ELR (cell line): ENCODE results near the gene NRTN.

ENCODE experiments used
- DNase-seq: peaks from one replicate; pipeline ENCODE4 v3.0.0-alpha.2; 2015; ENCODE audit warnings: low read depth

The NRTN gene

DNA sequence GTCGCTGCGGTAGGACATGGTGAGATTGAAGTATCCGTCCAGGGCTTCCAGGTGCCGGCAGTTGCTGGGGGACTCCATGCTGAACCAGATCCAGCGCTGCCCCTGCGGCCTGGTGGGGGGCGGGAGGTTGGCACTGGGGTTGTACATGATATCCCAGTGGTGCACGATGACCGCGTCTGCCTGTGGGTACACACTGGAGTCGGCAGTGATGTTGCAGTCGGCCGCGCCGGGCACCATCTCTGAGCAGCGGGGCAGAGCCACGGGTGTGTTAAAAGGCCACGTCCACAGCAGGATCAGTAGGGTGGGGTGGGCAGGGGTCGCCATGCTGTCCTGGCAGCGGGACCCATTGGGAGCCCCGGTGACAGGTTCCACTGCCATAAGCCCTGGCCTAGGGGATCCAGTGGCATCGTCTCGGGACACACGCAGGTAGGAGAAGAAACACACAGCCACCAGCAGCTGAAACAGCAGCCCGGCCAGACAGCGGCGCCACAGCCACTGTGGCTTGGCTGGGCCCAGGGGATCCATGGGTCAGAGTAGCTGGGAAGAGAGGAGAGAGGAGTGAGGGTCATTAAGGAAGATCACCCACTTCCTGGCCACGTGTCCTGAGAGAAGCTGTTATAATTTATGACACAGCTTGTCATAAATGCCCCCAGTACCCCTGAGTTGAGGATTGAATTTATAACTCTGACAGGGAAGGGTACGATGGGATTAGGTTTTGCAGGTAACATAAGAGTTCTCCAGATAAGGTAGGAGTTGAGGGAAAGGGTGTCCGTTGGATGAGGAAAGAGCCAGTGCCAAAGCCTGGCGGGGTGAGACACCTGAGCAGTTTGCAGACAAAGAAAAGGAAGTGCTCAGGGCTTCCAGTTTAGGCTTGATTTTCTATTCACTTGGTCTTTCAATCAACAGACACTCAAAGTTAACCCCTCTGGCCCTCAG lies 62.6 kb downstream of the NRTN start:
- DNase-seq = no peak

DNA sequence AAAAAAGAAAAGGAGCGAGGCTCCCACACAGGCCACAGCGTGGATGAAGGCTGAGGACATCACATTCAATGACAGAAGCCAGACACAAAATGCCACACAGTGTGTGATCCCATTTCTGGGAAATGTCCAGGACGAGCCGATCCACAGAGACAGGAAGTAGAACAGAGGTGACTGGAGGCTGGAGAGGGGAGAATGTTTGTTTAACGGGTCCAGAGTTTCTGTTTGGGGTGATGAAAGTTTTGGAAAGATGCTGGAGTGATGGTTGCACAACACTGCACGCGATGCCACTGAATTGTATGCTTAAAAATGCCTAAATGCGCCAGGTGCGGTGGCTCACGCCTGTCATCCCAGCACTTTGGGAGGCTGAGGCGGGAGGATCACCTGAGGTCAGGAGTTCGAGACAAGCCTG lies 66.1 kb downstream of the NRTN start:
- DNase-seq = no peak

GRCh38 chr19:5873617-5874199 lies 68.8 kb downstream of the NRTN start:
- DNase-seq = no peak

DNA sequence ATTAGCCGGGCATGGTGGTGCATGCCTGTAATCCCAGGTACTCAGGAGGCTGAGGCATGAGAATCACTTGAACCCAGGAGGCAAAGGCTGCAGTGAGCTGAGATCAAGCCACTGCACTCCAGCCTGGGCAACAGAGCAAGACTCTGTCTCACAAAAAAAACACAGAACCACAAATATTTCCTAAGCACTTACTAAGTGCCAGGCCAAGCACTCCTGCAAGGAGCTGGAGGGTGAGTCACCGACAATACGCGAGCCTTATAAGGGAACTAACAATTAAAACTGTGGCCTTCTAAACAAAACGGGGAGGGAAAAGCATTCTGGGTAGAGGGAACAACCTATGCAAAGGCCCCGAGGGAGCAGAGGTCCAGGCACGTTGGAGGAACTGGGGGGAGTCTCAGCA lies 69.6 kb downstream of the NRTN start:
- DNase-seq = peak; percentile 70

GRCh38 chr19:5877427-5877826 lies 72.6 kb downstream of the NRTN start:
- no peak for DNase-seq

DNA sequence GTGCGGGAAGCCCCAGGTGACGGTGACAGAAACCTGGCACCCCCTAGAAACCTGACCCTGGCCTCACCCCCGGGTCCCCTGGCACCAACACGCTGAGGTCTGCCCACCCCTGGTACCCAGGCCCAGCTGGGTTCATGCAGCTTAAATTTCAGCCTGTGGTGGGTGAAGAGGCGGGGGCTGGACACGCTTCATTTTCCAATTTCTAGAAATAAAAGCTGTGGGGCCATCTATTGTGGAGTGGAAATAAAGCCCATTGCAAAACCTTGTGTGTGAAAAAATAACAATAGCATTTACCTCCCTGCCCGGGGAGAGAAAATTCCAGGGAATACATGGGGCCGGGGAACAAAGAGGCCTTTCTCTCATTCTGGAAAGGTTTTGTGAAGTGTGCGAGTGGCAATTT lies 73.0 kb downstream of the NRTN start:
- DNase-seq = no peak
